Measurements from ENCODE around the gene RELCH. TPM values are rescaled to one million over a fixed set of nuclear protein-coding genes. Genes with fewer than 3 reads are reported as not detected.

The RELCH gene
- polyA plus RNA-seq, 12 donors, result 11.6 to 26.4 (median 20.8) TPM; not detected in 1

- DNase-seq, result no peak
These were observed 151.5 kb downstream of the RELCH start for GRCh38 chr18:62338446-62339105.

- no peak for DNase-seq
These were observed 152.3 kb downstream of the RELCH start for GRCh38 chr18:62339106-62339988.

GRCh38 chr18:62340996-62341395 lies 153.9 kb downstream of the RELCH start:
- no peak for DNase-seq

- DNase-seq, result no peak
These were observed 154.4 kb downstream of the RELCH start for GRCh38 chr18:62341473-62341872.

GRCh38 chr18:62342884-62343283 lies 155.8 kb downstream of the RELCH start:
- no peak for DNase-seq

GRCh38 chr18:62343316-62343715 lies 156.3 kb downstream of the RELCH start:
- DNase-seq, result no peak

GRCh38 chr18:62345909-62346308 lies 158.9 kb downstream of the RELCH start:
- DNase-seq, result no peak

GRCh38 chr18:62346333-62347088 lies 159.5 kb downstream of the RELCH start:
- no peak for DNase-seq

- DNase-seq, result no peak
These were observed 160.0 kb downstream of the RELCH start for GRCh38 chr18:62347089-62347506.

- DNase-seq, result no peak
These were observed 161.4 kb downstream of the RELCH start for GRCh38 chr18:62348474-62348873.

- no peak for DNase-seq
These were observed 166.1 kb downstream of the RELCH start for GRCh38 chr18:62353170-62353569.

GRCh38 chr18:62354151-62354550 lies 167.1 kb downstream of the RELCH start:
- no peak for DNase-seq

- DNase-seq, result no peak
These were observed 170.1 kb downstream of the RELCH start for GRCh38 chr18:62357079-62357719.

Other genes with a start within 250 kb of the RELCH start
- gene PIGN, start 199 bp upstream of the RELCH start, polyA plus RNA-seq (ENCODE audit: insufficient read length in 12 of 12), result 10 to 100 TPM in 11 of 12 donors, not detected in 1; 15.3 to 27.8 (median 19.7) TPM
- gene TNFRSF11A, start 138.1 kb downstream of the RELCH start, polyA plus RNA-seq (ENCODE audit: insufficient read length in 12 of 12), result 1 to 10 TPM in 11 of 12 donors, not detected in 1; 1.9 to 6.6 (median 3.5) TPM